SK-N-SH (cell line): ENCODE results near the gene NID1. TPM values are rescaled to one million over a fixed set of nuclear protein-coding genes. Genes with fewer than 3 reads are reported as not detected.

Source experiments
- CTCF ChIA-PET: fragments of 300-600, 350-600 bp; formaldehyde crosslinking; extraction: SDS; loops from one replicate; lab custom pipeline; 2021; lab: Yijun Ruan, JAX
- POLR2A ChIA-PET: fragments of 350-600 bp; sonication (Branson Sonifier 250); formaldehyde crosslinking; extraction: SDS; loops from one replicate; lab custom pipeline; 2020; ENCODE audit warnings: antibody characterized with exemption, inconsistent platforms; lab: Yijun Ruan, JAX
- DNase-seq: peaks from one replicate; pipeline ENCODE4 v3.0.0; 2012
- H2AFZ ChIP-seq: fragments of 200-600 bp; sonication (generic); 2 replicates; pipeline ENCODE4 v1.8.1; 2016; ENCODE audit warnings: antibody characterized with exemption, mild to moderate bottlenecking, low read depth
- H3F3A ChIP-seq: fragments of 200-600 bp; sonication (generic); replicated peaks from 2 replicates; pipeline ENCODE3; 2016; ENCODE audit warnings: antibody characterized with exemption, mild to moderate bottlenecking; ENCODE audit not compliant: insufficient read depth
- H3K27ac ChIP-seq, 2 experiments: fragments of 200-500 bp in 1 of 2; fragments of 200-600 bp in 1 of 2; sonication (Bioruptor generic) in 1 of 2; sonication (generic), shearing (Covaris generic) in 1 of 2; 2 replicates each; pipeline versions ENCODE4 v1.5.1 to v1.6.1; 2014 to 2016; ENCODE audit warnings: low read depth in 2 of 2, inconsistent platforms in 1 of 2, low read length in 1 of 2, mild to moderate bottlenecking in 1 of 2, mixed read lengths in 1 of 2
- H3K27me3 ChIP-seq: fragments of 200-600 bp; sonication (generic), shearing (Covaris generic); 2 replicates; pipeline ENCODE4 v1.6.1; 2016; ENCODE audit warnings: mixed run types; ENCODE audit not compliant: insufficient read depth
- H3K36me3 ChIP-seq, 2 experiments: fragments of 200-500 bp in 1 of 2; fragments of 200-600 bp in 1 of 2; sonication (Bioruptor generic) in 1 of 2; sonication (generic) in 1 of 2; replicated peaks in 1 of 2; 2 replicates each; pipeline versions ENCODE3 to v1.5.1; 2014 to 2016; ENCODE audit warnings: low read length in 1 of 2, mild to moderate bottlenecking in 1 of 2; ENCODE audit not compliant: insufficient read depth in 2 of 2, control insufficient read depth in 1 of 2
- H3K4me1 ChIP-seq, 2 experiments: fragments of 200-500 bp in 1 of 2; fragments of 200-600 bp in 1 of 2; sonication (Bioruptor generic) in 1 of 2; sonication (generic), shearing (Covaris generic) in 1 of 2; 2 replicates each; pipeline versions ENCODE4 v1.5.1 to v1.6.1; 2014 to 2016; ENCODE audit warnings: low read depth in 1 of 2, low read length in 1 of 2, mixed run types in 1 of 2; ENCODE audit not compliant: insufficient read depth in 2 of 2, control insufficient read depth in 1 of 2
- H3K4me2 ChIP-seq: fragments of 200-600 bp; sonication (generic), shearing (Covaris generic); 2 replicates; pipeline ENCODE4 v1.6.1; 2017; ENCODE audit warnings: mixed run types
- H3K4me3 ChIP-seq, 2 experiments: fragments of 200-500 bp in 1 of 2; fragments of 200-600 bp in 1 of 2; sonication (Bioruptor generic) in 1 of 2; sonication (generic), shearing (Covaris generic) in 1 of 2; 2 replicates each; pipeline versions ENCODE4 v1.5.1 to v1.8.1; 2014 to 2016; ENCODE audit warnings: low read depth in 2 of 2, inconsistent platforms in 1 of 2, low read length in 1 of 2, mild to moderate bottlenecking in 1 of 2, mixed read lengths in 1 of 2, moderate library complexity in 1 of 2
- H3K79me2 ChIP-seq: fragments of 200-600 bp; sonication (generic); 2 replicates; pipeline ENCODE4 v1.8.1; 2017; ENCODE audit warnings: mild to moderate bottlenecking; ENCODE audit not compliant: insufficient read depth
- H3K9ac ChIP-seq: fragments of 200-600 bp; sonication (generic); 2 replicates; pipeline ENCODE4 v1.6.1; 2017; ENCODE audit warnings: mixed run types
- H3K9me2 ChIP-seq: fragments of 200-600 bp; sonication (generic); 2 replicates; pipeline ENCODE4 v1.6.1; 2017; ENCODE audit warnings: mixed run types
- H3K9me3 ChIP-seq: fragments of 200-600 bp; sonication (generic); 2 replicates; pipeline ENCODE4 v1.6.1; 2017; ENCODE audit warnings: mixed run types, mild to moderate bottlenecking, moderate library complexity
- H4K20me1 ChIP-seq: fragments of 200-600 bp; sonication (generic); 2 replicates; pipeline ENCODE4 v1.6.1; 2017; ENCODE audit warnings: mild to moderate bottlenecking, mixed run types; ENCODE audit not compliant: insufficient read depth
- CHD2 ChIP-seq: fragments of 150-350 bp; IDR thresholded peaks from 2 replicates; pipeline ENCODE4 v1.6.1; 2018; ENCODE audit warnings: low read length; ENCODE audit not compliant: partially characterized antibody
- EP300 ChIP-seq, 2 experiments: IDR thresholded peaks; 2 replicates each; pipeline versions ENCODE4 v1.4.0 to v1.6.1; 2012; ENCODE audit warnings: borderline replicate concordance in 1 of 2, low read depth in 1 of 2, low read length in 1 of 2
- FOXM1 ChIP-seq: IDR thresholded peaks from 2 replicates; pipeline ENCODE4 v1.4.0; 2012; ENCODE audit warnings: low read depth, mild to moderate bottlenecking
- GABPA ChIP-seq: IDR thresholded peaks from 2 replicates; pipeline ENCODE4 v1.4.0; 2012; ENCODE audit warnings: low read depth, mild to moderate bottlenecking
- GATA2 ChIP-seq: sonication (generic); formaldehyde crosslinking; IDR thresholded peaks from 2 replicates; pipeline ENCODE4 v1.5.0; 2020; ENCODE audit warnings: mild to moderate bottlenecking, missing genetic modification reagents
- IRF3 ChIP-seq: fragments of 150-350 bp; IDR thresholded peaks from 2 replicates; pipeline ENCODE4 v1.6.1; 2016; ENCODE audit warnings: mild to moderate bottlenecking, low read depth, low read length
- JUND ChIP-seq: IDR thresholded peaks from 2 replicates; pipeline ENCODE4 v1.4.0; 2012
- MXI1 ChIP-seq: IDR thresholded peaks from 2 replicates; pipeline ENCODE4 v1.6.1; 2012; ENCODE audit warnings: mild to moderate bottlenecking, low read depth, low read length, improper control_type of control experiment
- NFIC ChIP-seq: IDR thresholded peaks from 2 replicates; pipeline ENCODE4 v1.4.0; 2012; ENCODE audit warnings: borderline replicate concordance
- NRF1 ChIP-seq: IDR thresholded peaks from 2 replicates; pipeline ENCODE4 v1.6.1; 2012; ENCODE audit warnings: low read depth, mild to moderate bottlenecking, low read length
- PBX3 ChIP-seq: IDR thresholded peaks from 2 replicates; pipeline ENCODE4; 2012
- POLR2AphosphoS5 ChIP-seq: IDR thresholded peaks from 2 replicates; pipeline ENCODE4 v1.6.1; 2012; ENCODE audit warnings: low read depth, low read length
- RAD21 ChIP-seq: IDR thresholded peaks from 2 replicates; pipeline ENCODE4 v1.6.1; 2012; ENCODE audit warnings: mild to moderate bottlenecking, low read length
- RXRA ChIP-seq: IDR thresholded peaks from 2 replicates; pipeline ENCODE4 v1.4.0; 2012; ENCODE audit warnings: low read depth, mild to moderate bottlenecking, borderline replicate concordance
- SIN3A ChIP-seq: IDR thresholded peaks from 2 replicates; pipeline ENCODE4 v1.6.1; 2012; ENCODE audit warnings: low read depth, mild to moderate bottlenecking, low read length, moderate library complexity, borderline replicate concordance
- SMC3 ChIP-seq: IDR thresholded peaks from 2 replicates; pipeline ENCODE4 v1.6.1; 2012; ENCODE audit warnings: low read depth, low read length, improper control_type of control experiment
- TAF1 ChIP-seq: IDR thresholded peaks from 2 replicates; pipeline ENCODE4 v1.6.1; 2012; ENCODE audit warnings: low read depth, mild to moderate bottlenecking, low read length, moderate library complexity, borderline replicate concordance
- WGBS: methylation state at CpG from one replicate; pipeline ENCODE4 v1.1.6; 2017; ENCODE audit warnings: low lambda C conversion rate; 5-methylcytosine and 5-hydroxymethylcytosine counted together
- polyA plus RNA-seq, 3 experiments: library from polyadenylated mRNA; depleted of rRNA; stranded (reverse); fragments of >200 nt; gene quantifications; 2 replicates each; pipeline ENCODE4 v1.2.3, GENCODE V29; 2012
- TF ChIP-seq, protein P1 (sequence below): IDR thresholded peaks from 2 replicates; pipeline ENCODE4 v1.6.1; 2012; ENCODE audit warnings: mild to moderate bottlenecking, low read depth, low read length, moderate library complexity
- TF ChIP-seq, protein P2 (sequence below): fragments of 150-350 bp; IDR thresholded peaks from 2 replicates; pipeline ENCODE4 v1.6.1; 2017; ENCODE audit warnings: antibody characterized with exemption, low read length, low read depth, borderline replicate concordance

NID1 gene
- polyA plus RNA-seq, 1 of the 3 experiments (the other 2 are of a cell fraction), result 74.3 TPM

- Histone ChIP-seq H3K4me3 (no peak overlapping the region), H3K27ac (no peak overlapping the region), H3K9me2 (no peaks in the 10 kb centered on the region), H3K27me3 (no peaks in the 10 kb centered on the region), H4K20me1 (no peaks in the 10 kb centered on the region), H3K4me1 (no peaks in the 10 kb centered on the region), H3K79me2 (no peaks in the 10 kb centered on the region), H2AFZ (no peak overlapping the region), H3K36me3 (peaks cover 3 to 31% of the 10 kb centered on the region in 2 experiments), H3F3A (no peaks in the 10 kb centered on the region), H3K9ac (no peak overlapping the region), H3K9me3 (no peaks in the 10 kb centered on the region), H3K4me2 (no peak overlapping the region)
- TF ChIP-seq RAD21, result no peak
- no peak for TF ChIP-seq NFIC
- no peak for TF ChIP-seq POLR2AphosphoS5
- TF ChIP-seq EP300 (IDR thresholded peaks at IDR 0.05; ENCODE audit: borderline replicate concordance in 1 of 2, low read depth in 1 of 2, low read length in 1 of 2), result no peak
- TF ChIP-seq PBX3, result no peak
- no peak for TF ChIP-seq IRF3
- no peak for TF ChIP-seq FOXM1
- TF ChIP-seq MXI1, result no peak
- no peak for TF ChIP-seq GATA2 (CRISPR knock-in tag)
- ChIA-PET CTCF (no interaction called here), POLR2A (no interaction called here)
- WGBS, result 91% methylated on average over 3 of the region's 3 CpGs
- DNase-seq, result no peak
These were observed 20.5 kb downstream of the NID1 start for GRCh38 chr1:236044341-236044740.

DNA sequence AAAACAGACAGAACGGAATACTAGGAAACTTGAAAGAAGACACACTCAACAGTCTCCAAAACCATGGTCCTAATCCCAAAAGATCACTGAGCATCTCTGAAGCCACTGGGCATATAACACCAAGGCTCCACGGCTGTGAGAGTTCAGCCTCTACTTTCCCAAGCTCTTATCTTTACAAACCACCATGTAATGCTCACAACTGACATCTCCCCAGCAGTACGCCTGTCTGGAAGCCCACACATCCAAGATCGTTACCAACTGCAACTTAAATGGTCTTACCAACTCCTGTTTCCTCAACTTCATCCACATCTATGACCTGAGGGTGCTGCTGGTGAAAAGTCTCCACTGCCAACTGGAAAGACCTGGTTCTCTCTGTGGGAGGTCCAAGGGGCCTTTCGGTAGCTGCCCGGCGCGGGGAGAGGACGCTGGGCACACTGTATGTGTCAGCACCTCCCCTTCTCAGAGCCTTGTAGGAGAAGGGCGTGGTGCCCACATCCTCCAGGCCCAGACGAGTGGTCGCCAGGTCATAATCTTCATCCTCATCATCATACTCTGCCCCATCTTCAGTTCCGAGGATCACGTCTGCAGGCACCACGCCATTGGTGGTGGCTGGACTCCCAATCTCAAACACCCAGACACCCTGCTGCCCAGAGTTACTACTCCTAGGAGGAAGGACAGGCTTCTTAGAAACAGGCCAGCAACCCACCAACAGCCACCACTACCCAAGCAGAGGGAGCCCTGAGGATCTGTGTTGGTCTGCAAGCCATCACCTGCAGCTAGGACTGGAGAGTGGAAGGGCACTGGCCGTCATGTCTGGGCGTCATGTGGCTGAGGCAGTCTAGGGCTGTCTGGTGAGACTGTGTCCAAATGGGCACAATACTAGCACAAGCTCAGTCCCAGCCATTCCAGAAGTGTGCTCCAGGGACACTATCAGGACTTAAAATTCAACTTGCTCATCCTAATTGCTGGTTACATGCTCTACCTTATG, 23.0 kb downstream of the NID1 start:
- CTCF ChIA-PET, result interaction anchor here (0.6 to 1.0 kb wide), 2 partner anchors 70 to 201 kb away, joined by 3 read pairs; no protein-coding TSS in a partner anchor
- H3K9me3 ChIP-seq, result no peaks in the 10 kb centered on the region
- WGBS, result 89% methylated on average over 12 of the region's 17 CpGs

More for the DNA sequence above, 23.0 kb downstream of the NID1 start:
- Histone ChIP-seq H3K4me2 (no peak overlapping the region), H3K79me2 (no peaks in the 10 kb centered on the region), H3K9me2 (no peaks in the 10 kb centered on the region), H3K4me3 (no peak overlapping the region), H2AFZ (no peak overlapping the region), H3K27me3 (no peaks in the 10 kb centered on the region), H3K36me3 (peaks cover 3 to 35% of the 10 kb centered on the region in 2 experiments), H3F3A (no peaks in the 10 kb centered on the region), H3K4me1 (no peaks in the 10 kb centered on the region), H3K27ac (no peak overlapping the region), H4K20me1 (no peaks in the 10 kb centered on the region), H3K9ac (no peak overlapping the region)
- TF ChIP-seq GATA2 (CRISPR knock-in tag) (no peak), RAD21 (no peak), SIN3A (no peak), FOXM1 (no peak), GABPA (no peak), JUND (no peak), NRF1 (no peak), SMC3 (no peak), EP300 (IDR thresholded peaks at IDR 0.05; ENCODE audit: borderline replicate concordance in 1 of 2, low read depth in 1 of 2, low read length in 1 of 2) (no peak), CHD2 (no peak), TAF1 (no peak), RXRA (no peak)
- TF ChIP-seq, protein P1, sequence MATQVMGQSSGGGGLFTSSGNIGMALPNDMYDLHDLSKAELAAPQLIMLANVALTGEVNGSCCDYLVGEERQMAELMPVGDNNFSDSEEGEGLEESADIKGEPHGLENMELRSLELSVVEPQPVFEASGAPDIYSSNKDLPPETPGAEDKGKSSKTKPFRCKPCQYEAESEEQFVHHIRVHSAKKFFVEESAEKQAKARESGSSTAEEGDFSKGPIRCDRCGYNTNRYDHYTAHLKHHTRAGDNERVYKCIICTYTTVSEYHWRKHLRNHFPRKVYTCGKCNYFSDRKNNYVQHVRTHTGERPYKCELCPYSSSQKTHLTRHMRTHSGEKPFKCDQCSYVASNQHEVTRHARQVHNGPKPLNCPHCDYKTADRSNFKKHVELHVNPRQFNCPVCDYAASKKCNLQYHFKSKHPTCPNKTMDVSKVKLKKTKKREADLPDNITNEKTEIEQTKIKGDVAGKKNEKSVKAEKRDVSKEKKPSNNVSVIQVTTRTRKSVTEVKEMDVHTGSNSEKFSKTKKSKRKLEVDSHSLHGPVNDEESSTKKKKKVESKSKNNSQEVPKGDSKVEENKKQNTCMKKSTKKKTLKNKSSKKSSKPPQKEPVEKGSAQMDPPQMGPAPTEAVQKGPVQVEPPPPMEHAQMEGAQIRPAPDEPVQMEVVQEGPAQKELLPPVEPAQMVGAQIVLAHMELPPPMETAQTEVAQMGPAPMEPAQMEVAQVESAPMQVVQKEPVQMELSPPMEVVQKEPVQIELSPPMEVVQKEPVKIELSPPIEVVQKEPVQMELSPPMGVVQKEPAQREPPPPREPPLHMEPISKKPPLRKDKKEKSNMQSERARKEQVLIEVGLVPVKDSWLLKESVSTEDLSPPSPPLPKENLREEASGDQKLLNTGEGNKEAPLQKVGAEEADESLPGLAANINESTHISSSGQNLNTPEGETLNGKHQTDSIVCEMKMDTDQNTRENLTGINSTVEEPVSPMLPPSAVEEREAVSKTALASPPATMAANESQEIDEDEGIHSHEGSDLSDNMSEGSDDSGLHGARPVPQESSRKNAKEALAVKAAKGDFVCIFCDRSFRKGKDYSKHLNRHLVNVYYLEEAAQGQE, result no peak
- TF ChIP-seq, protein P2, sequence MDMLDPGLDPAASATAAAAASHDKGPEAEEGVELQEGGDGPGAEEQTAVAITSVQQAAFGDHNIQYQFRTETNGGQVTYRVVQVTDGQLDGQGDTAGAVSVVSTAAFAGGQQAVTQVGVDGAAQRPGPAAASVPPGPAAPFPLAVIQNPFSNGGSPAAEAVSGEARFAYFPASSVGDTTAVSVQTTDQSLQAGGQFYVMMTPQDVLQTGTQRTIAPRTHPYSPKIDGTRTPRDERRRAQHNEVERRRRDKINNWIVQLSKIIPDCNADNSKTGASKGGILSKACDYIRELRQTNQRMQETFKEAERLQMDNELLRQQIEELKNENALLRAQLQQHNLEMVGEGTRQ, result no peak
- POLR2A ChIA-PET, result no interaction called here
- no peak for DNase-seq
